ENCODE data around the gene FUT8.

Gene FUT8

DNA sequence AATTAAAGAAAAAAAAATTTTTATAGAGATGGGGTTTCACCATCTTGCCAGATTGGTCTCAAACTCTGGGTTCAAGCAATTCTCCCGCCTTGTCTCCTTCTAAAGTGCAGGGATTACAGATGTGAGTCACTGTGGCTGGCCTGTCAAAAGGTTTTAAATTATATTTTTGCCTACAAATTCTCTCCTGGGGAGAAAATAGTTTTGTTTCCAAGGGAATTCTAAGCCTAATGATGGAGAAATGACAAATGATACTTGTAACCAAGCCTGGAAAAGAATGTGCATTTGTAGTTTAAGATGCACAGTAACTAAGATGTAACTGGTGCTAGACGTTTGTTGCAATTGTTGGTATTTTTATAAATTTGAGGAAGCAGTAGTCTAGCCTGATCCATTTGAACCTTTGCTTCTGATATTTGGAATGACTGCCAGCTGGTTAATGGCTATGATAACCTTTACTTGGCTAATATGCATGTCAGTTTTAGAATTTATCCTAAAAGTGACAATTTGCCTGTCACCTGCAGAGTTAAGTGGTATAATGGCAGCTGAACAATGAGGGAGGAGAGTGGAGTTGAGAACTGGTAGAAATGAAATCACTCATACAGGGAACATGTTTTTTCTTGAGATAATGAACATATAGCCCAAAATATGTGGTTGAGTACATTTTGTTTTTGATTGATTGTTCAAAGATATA, 148.0 kb downstream of the FUT8 start:
- peak; percentile 52 for DNase-seq

DNA sequence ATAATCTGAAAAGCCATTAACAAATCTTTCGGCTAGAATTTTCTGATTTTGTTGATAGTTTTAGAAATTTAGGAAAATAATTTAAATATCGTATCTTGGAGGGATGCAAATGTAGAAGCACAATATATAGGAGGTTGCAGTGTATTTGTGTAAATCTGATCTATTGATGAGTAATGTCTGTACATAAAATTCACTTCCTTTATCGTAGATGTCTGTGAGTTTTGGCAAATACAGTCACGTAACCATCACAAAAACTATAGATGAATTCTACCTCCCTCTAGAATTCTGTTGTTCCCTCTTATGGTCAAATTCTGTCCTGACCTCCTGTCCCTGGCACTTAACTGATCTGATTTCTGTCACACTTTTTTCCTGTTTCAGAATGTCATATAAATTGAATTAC, 151.8 kb downstream of the FUT8 start:
- DNase-seq, result no peak

DNA sequence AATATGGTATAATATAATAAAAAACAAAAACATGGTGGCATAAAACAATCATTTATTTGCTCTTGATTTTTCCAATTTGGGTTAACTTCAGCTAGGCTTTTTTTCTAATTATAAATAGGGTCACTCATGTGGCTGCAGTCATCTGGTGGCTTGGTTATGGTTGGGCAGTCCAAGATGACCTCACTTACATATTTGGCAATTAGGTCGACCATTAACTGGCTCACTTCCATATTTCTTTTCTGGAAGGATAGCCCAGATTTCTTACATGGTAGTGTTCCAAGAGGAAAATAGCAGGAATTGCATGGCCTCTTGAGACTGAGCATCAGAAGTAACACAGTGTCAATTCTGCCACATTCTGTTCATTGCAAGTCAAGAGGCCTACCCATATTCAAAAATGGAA, 153.4 kb downstream of the FUT8 start:
- no peak for DNase-seq

- DNase-seq, result no peak
Measured at GRCh38 chr14:65566820-65567522, 154.4 kb downstream of the FUT8 start.

GRCh38 chr14:65574611-65575010, 162.1 kb downstream of the FUT8 start:
- DNase-seq, result no peak

- no peak for DNase-seq
Measured at GRCh38 chr14:65575389-65575788, 162.9 kb downstream of the FUT8 start.

DNA sequence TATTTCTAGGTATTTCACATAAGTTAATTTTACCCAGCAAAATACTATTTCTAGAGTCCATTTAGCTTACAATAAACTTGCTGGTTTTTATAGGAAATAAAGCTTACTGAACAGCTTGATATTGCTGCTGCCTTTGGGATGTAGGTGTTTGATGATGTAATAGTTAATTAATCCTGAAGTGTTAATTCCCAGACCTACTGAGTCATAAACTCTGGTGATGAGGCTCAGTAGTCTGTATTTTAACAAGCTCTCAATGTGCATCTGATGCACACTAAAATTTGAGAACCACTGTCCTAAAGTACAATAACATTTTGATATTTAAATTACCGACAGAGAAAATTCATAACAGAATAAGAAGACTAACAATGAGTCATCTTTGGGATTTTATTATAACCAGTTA, 168.4 kb downstream of the FUT8 start:
- DNase-seq, result no peak

GRCh38 chr14:65581378-65581777, 168.8 kb downstream of the FUT8 start:
- no peak for DNase-seq

GRCh38 chr14:65581799-65582198, 169.3 kb downstream of the FUT8 start:
- no peak for DNase-seq

GRCh38 chr14:65585216-65585615, 172.7 kb downstream of the FUT8 start:
- no peak for DNase-seq

GRCh38 chr14:65588426-65589140, 176.1 kb downstream of the FUT8 start:
- DNase-seq, result no peak

DNA sequence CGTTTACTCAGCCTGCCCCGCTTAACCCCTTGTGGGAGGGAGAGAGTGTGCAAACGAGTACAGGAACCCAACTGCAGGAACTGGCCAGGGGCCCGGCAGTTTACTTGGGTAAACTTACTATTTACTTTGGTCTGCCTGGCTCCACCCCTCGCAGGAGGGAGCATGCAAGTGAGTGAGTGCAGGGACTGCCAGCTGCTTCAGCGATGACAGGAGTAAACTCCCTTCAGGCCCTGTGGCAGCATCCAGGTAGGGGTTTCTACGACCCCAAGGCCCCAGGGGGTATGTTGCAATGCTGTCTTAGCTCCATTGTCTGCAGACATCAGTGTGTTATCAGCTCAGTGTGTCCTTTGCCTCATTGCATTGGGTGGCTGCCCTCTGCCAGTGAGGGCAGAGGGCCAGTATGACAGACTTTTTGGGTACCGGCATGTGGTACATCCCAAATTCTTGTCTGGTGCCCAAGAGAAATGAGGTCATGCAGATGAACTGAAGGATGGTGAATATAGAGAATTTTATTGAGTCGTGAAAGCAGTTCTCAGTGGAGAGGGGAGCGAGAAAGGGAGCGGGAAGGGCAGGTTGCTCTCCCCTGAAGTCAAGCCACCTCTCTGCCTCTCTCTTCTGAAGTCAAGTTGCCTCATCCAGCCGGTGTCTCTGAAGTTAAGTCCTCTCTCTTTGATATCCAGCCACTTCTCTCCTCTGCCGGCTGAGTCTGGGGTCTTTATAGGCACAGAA, 181.8 kb downstream of the FUT8 start:
- DNase-seq, result no peak

DNA sequence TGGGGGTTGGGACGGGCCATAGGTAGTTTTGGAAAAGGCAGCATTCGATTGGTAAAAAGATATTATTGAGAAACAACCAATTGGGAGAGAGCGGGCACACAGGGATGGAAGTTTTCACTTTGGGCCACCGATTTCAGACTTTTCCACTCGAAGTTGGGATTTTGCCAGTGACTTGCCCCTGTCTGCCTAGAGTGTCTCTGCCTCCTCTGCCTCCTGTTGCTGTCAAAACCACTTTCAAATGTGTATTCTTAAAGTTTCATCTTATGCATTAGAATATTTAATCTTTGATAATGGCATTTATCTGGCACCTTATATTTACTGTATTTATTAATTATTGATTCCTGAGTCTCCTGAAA, 182.3 kb downstream of the FUT8 start:
- no peak for DNase-seq

- DNase-seq, result no peak
Measured at GRCh38 chr14:65599375-65599774, 186.8 kb downstream of the FUT8 start.

DNA sequence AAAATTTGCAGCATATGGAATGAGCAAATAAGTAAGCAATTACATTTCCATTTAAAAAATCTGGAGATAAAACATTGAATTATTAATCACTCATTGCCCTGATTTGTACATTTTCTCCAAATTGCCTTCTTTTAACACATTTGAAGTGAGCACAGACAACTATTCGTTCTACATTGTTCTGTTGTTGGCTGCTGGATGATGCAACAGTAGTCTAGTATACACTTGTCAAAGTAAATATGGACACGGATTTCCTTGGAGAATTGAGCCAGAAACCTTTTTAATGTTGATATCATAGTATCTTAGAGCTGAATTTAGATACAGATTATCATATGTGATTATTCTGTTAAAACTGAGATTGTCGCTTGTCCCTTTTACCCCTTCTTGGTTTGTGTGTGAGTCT, 188.2 kb downstream of the FUT8 start:
- DNase-seq, result no peak

DNA sequence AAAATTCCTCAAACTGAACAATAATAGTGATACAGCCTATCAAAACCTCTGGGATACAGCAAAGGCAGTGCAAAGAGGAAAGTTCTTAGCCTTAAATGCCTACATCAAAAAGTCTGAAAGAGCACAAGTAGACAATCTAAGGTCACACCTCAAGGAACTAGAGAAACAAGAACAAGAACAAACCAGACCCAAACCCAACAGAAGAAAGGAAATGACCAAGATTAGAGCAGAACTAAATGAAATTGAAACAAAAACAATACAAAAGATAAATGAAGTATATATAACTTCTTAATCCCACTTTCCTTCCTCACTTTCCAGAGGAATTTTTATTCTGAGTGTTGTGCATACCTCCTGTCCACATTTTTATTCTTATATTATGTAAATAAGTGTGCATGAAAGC, 192.0 kb downstream of the FUT8 start:
- no peak for DNase-seq

- DNase-seq, result no peak
Measured at GRCh38 chr14:65604936-65605335, 192.4 kb downstream of the FUT8 start.

DNA sequence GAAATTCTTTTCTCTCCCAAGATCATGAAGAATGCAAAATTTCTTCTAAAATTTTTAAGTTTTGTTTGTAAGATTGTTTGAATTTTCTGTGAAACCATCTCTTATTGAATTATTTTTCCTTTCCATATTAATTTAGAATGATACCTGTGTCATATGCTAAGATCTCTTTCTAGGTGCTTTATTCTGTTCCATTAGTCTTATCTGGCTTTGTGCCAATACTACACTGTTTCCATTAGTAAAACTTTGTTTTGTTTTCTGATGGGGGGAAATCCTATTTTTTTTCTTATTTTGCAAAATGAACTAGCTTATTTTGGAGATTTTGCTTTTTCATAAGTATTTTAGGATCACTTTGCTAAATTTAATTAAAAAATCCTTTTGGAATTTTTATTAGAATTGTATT, 193.9 kb downstream of the FUT8 start:
- DNase-seq, result no peak

GRCh38 chr14:65613131-65613650, 200.7 kb downstream of the FUT8 start:
- DNase-seq, result no peak

GRCh38 chr14:65618996-65619395, 206.5 kb downstream of the FUT8 start:
- no peak for DNase-seq

GRCh38 chr14:65620195-65620594, 207.7 kb downstream of the FUT8 start:
- no peak for DNase-seq

DNA sequence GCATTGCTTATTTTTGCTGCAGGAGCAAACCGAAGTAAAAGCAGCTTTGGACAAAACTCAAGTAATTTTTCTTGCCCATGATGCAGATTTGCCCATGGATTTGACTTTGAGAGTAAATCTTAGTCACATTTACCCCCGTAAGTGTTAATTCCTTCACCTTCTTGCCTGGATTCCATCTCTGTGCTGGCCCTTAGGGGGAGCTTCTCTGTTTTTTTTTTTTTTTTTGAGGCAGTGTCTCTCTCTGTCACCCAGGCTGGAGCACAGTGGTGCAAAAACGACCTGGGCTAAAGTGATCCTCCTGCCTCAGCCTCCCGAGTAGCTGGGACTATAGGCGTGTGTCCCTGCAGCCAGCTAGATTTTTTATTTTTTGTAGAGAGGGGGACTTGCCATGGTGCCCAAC, 210.2 kb downstream of the FUT8 start:
- no peak for DNase-seq

DNA sequence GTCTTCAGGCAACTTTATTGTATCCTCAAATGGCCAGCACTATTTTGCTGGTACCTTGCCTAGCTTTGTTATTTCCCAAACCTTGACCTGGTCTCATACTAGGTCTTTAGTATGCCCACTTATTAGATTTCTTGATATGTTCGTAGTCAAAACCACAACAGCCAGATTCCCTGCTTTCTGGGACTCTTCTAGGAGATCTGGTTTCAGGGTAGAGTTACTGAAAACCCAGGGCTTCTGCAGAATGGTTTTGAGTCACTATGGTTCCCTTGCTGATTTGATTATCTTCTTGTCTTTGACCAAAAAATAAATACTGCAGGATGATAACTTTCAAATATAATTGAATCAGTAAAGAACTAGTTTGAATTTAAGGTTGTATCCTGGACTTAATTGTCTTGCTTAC, 211.2 kb downstream of the FUT8 start:
- DNase-seq, result no peak
